Stimulated activated CD4-positive, alpha-beta T cell treated with anti-CD3 and anti-CD28 coated beads, Interleukin-4, amount 100 ng/mL, for 4 hours (primary cell): ENCODE measurements around the gene C19orf81.
"Not testable (repeated sequence)": the region's sequence is repeated elsewhere in the genome, so short reads cannot be mapped to it uniquely, and the experiment has no call there.

Experiments used
- DNase-seq, 2 experiments: peaks; one replicate each; pipeline ENCODE4 v3.0.0-alpha.2; 2020

C19orf81 gene

GRCh38 chr19:50649433-50650391 is at the start of gene C19orf81:
Gene C19orf81 (plus strand): TSS chr19:50649445. CDS start chr19:50649445, 0 bp downstream.
- no peak for DNase-seq

GRCh38 chr19:50601407-50602088 is 47.7 kb upstream of the C19orf81 start:
- no peak for DNase-seq

GRCh38 chr19:50602089-50602422 is 47.2 kb upstream of the C19orf81 start:
- no peak for DNase-seq

GRCh38 chr19:50602496-50602895 is 46.7 kb upstream of the C19orf81 start:
- no peak for DNase-seq

GRCh38 chr19:50602935-50603334 is 46.3 kb upstream of the C19orf81 start:
- no peak for DNase-seq

- not testable (repeated sequence) for DNase-seq
Observed at GRCh38 chr19:50604264-50605073, 44.8 kb upstream of the C19orf81 start.

GRCh38 chr19:50606059-50606836 is 43.0 kb upstream of the C19orf81 start:
- not testable (repeated sequence) for DNase-seq

GRCh38 chr19:50607388-50607787 is 41.9 kb upstream of the C19orf81 start:
- no peak for DNase-seq

- DNase-seq: peak; percentile 71 to 75
Observed at GRCh38 chr19:50607874-50608785, 41.1 kb upstream of the C19orf81 start.

- DNase-seq: not testable (repeated sequence)
Observed at GRCh38 chr19:50612504-50613404, 36.5 kb upstream of the C19orf81 start.

GRCh38 chr19:50618379-50618778 is 30.9 kb upstream of the C19orf81 start:
- not testable (repeated sequence) for DNase-seq

- DNase-seq: not testable (repeated sequence)
Observed at GRCh38 chr19:50619184-50619583, 30.1 kb upstream of the C19orf81 start.

- not testable (repeated sequence) for DNase-seq
Observed at GRCh38 chr19:50620394-50620906, 28.8 kb upstream of the C19orf81 start.

- DNase-seq: no peak
Observed at GRCh38 chr19:50624949-50625600, 24.2 kb upstream of the C19orf81 start.

GRCh38 chr19:50626011-50626410 is 23.2 kb upstream of the C19orf81 start:
- DNase-seq: no peak

- DNase-seq: no peak
Observed at GRCh38 chr19:50626795-50627194, 22.4 kb upstream of the C19orf81 start.

- DNase-seq: no peak
Observed at GRCh38 chr19:50628146-50628545, 21.1 kb upstream of the C19orf81 start.

- no peak for DNase-seq
Observed at GRCh38 chr19:50628551-50628950, 20.7 kb upstream of the C19orf81 start.

- no peak for DNase-seq
Observed at GRCh38 chr19:50629194-50629593, 20.1 kb upstream of the C19orf81 start.
